ENCODE results near the gene PCMTD2. TPM values are rescaled to one million over a fixed set of nuclear protein-coding genes. Genes with fewer than 3 reads are reported as not detected.

PCMTD2 gene
- 7.7 to 13.9 TPM (median 11.9 TPM) in 5 replicates for total RNA-seq (2022; extraction: Qiagen RNA extraction)

GRCh38 chr20:64255361-64256281, at the start of gene PCMTD2:
PCMTD2 (plus strand) TSS chr20:64255748; CDS start chr20:64259966, 4,218 bp downstream.

Other genes starting within 250 kb of the PCMTD2 start
- gene C20orf204, start 219.6 kb upstream of the PCMTD2 start, total RNA-seq (2022; extraction: Qiagen RNA extraction): 0.20 to 0.62 TPM (median 0.50 TPM) in 5 replicates
- 1.1 to 2.4 TPM (median 2.0 TPM) in 5 replicates for gene SOX18, start 206.1 kb upstream of the PCMTD2 start, total RNA-seq (2022; extraction: Qiagen RNA extraction)
- gene TCEA2, start 192.6 kb upstream of the PCMTD2 start, total RNA-seq (2022; extraction: Qiagen RNA extraction): 30.5 to 48.7 TPM (median 46.9 TPM) in 5 replicates
- 16.6 to 28.5 TPM (median 25.9 TPM) in 5 replicates for gene RGS19, start 176.2 kb upstream of the PCMTD2 start, total RNA-seq (2022; extraction: Qiagen RNA extraction)
- 0.52 to 0.80 TPM (median 0.54 TPM) in 5 replicates for gene OPRL1, start 175.7 kb upstream of the PCMTD2 start, total RNA-seq (2022; extraction: Qiagen RNA extraction)
- gene LKAAEAR1, start 171.3 kb upstream of the PCMTD2 start, total RNA-seq (2022; extraction: Qiagen RNA extraction): 0.82 to 1.7 TPM (median 1.3 TPM) in 5 replicates
- not detected in 5 replicates for gene NPBWR2, start 148.2 kb upstream of the PCMTD2 start, total RNA-seq (2022; extraction: Qiagen RNA extraction)
- gene MYT1, start 91.3 kb upstream of the PCMTD2 start, total RNA-seq (2022; extraction: Qiagen RNA extraction): 0.03 to 0.30 TPM (median 0.10 TPM) in 5 replicates